Right cardiac atrium (tissue), 5 donors: Measurements from ENCODE around the gene GIMD1. TPM values are rescaled to one million over a fixed set of nuclear protein-coding genes. Genes with fewer than 3 reads are reported as not detected.
"Not testable (repeated sequence)": the region's sequence is repeated elsewhere in the genome, so short reads cannot be mapped to it uniquely, and the experiment has no call there.

Experiments used
- ATAC-seq, 2 donors: fragments of 200-7000 bp; cut with Tn5 transposase; one replicate each; pipeline versions ENCODE4 v1.8.0 to v1.9.1; 2020; ENCODE audit warnings: moderate library complexity in 2 of 2, mild to moderate bottlenecking in 1 of 2
- DNase-seq, 3 donors: peaks; one replicate each; pipeline ENCODE4 v3.0.0-alpha.2; 2020
- H3K27ac ChIP-seq: one replicate; pipeline ENCODE4 v1.5.1; 2013; ENCODE audit warnings: mild to moderate bottlenecking, low read length, control low read depth, moderate library complexity
- H3K27me3 ChIP-seq: one replicate; pipeline ENCODE4 v1.6.1; 2013; ENCODE audit not compliant: control insufficient read depth, insufficient read depth
- H3K4me1 ChIP-seq: one replicate; pipeline ENCODE4 v1.6.1; 2013; ENCODE audit warnings: low read length; ENCODE audit not compliant: control insufficient read depth, insufficient read depth
- H3K4me3 ChIP-seq: one replicate; pipeline ENCODE4 v1.5.1; 2013; ENCODE audit warnings: low read length, control low read depth
- H3K9me3 ChIP-seq: one replicate; pipeline ENCODE4 v1.6.1; 2013; ENCODE audit warnings: low read length; ENCODE audit not compliant: control insufficient read depth
- WGBS: extraction: QIAGEN DNeasy Blood & Tissue Kit; methylation state at CpG from one replicate; pipeline ENCODE4 v1.1.7; 2013; 5-methylcytosine and 5-hydroxymethylcytosine counted together
- intact Hi-C, 4 donors: fragments of 100-400 bp; cut with DNase I; formaldehyde crosslinking; loops; one replicate each; pipeline versions ENCODE4 v1.11.0 to v1.14.0; 2022 to 2023
- polyA plus RNA-seq: library from polyadenylated mRNA; stranded (reverse); fragments of 200-250 nt; gene quantifications from one replicate; pipeline ENCODE4 v1.2.3, GENCODE V29; 2013
- total RNA-seq, 4 donors: library from RNA; stranded (reverse); fragmentation: NEBNext Ultra II Directional; extraction: Animal tissue kit (Norgen Biotek cat#: 25700); gene quantifications; one replicate each; pipeline ENCODE4 v1.2.1, GENCODE V29; 2021
- donor health status: healthy with polysubstance abuse.
- donor health status: DM: no; HTN: yes; CAD: no.
- donor health status: DM: no; HTN: no; CAD: no.
- donor health status: DM: no; HTN: yes; CAD: no; lungs with severe emphysema.
- donor health status: DM: yes; HTN: yes; CAD: no.

The GIMD1 gene
- total and polyA plus RNA-seq, 5 donors = not detected

DNA sequence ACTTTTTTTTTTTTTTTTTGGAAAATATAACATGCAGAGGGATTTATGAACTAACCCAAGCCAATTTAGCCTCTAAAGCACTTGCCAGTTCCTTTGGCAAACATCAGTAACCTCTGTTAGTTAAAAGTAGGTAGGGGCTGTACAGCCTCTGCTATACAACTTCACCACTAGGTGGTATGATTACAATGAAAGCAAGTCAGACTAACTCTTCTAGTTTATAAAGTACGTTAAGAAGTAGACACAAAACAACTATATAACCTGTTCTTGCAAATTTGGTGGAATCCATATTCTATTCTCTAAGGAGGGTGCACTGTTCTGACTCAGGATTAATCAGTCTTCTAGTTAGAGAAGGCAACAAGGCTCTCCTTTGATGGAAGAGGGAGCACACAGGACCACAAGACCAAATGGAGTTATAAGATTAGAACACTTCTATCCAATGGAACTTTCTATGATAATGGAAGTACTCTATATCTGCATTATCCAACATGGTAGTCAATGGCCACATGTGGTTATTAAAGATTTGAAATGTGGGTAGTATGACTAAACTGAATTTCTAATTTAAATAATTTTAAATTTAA, 39.4 kb downstream of the GIMD1 start:
- H3K27me3 ChIP-seq = no peaks in the 10 kb centered on the region
- no peak overlapping the region for H3K27ac ChIP-seq
- intact Hi-C loops = no loop called here
- no peaks in the 10 kb centered on the region for H3K4me1 ChIP-seq
- no peak overlapping the region for H3K4me3 ChIP-seq
- no peak for ATAC-seq
- no peak for DNase-seq
- WGBS = 18% methylated on average over 1 of the region's 1 CpG
- no peaks in the 10 kb centered on the region for H3K9me3 ChIP-seq

DNA sequence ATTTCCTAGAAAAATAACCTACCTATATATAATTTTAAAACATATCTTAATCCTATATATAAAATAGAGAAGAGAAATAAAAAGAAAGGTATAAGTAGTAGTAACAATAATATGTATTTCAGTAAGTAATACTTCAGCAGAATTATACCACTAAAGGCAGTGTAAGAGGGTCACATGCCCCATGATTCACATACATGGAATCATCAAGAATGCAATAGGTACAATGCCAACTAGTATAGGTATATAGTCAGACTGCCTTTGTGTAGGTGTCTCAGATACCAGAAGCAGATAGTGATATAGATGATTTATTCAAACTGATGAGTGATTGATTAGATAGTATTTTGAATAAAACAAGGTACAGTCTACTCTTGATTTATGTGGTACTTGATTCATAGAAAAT, 42.8 kb downstream of the GIMD1 start:
- DNase-seq = no peak
- no peak for ATAC-seq
- Histone ChIP-seq H3K9me3 (no peaks in the 10 kb centered on the region), H3K27me3 (no peaks in the 10 kb centered on the region), H3K27ac (no peak overlapping the region), H3K4me3 (no peak overlapping the region), H3K4me1 (no peaks in the 10 kb centered on the region)
- intact Hi-C loops = no loop called here

DNA sequence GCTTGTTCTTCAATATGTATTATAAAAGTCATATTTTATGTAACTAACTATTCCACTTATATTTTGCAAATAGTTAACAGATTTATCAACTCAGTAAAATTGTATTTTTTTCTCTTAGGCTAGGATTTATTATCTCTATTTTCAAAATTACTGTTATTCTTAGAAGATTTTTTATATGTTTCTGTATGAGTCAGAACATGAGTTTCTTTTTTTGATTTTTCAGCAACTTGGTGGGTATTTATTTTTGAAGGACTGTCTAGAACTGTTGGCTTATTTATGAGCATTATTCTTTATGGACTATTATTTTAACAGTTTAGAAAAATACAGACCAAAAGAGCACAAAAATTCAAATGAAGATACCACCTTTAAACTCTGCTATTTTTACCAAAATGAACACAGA, 45.5 kb downstream of the GIMD1 start:
- Histone ChIP-seq H3K9me3 (no peaks in the 10 kb centered on the region), H3K4me3 (no peak overlapping the region), H3K27me3 (no peaks in the 10 kb centered on the region), H3K27ac (no peak overlapping the region), H3K4me1 (no peaks in the 10 kb centered on the region)
- intact Hi-C loops = no loop called here
- DNase-seq = no peak
- no peak for ATAC-seq

DNA sequence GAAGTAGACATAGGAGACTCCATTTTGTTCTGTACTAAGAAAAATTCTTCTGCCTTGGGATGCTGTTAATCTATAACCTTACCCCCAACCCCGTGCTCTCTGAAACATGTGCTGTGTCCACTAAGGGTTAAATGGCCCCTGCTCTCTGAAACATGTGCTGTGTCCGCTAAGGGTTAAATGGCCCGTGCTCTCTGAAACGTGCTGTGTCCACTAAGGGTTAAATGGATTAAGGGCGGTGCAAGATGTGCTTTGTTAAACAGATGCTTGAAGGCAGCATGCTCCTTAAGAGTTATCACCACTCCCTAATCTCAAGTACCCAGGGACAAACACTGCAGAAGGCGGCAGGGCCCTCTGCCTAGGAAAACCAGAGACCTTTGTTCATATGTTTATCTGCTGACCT, 46.8 kb downstream of the GIMD1 start:
- H3K4me1 ChIP-seq, DNase-seq, H3K27me3 ChIP-seq, H3K9me3 ChIP-seq, H3K27ac ChIP-seq, intact Hi-C loops, ATAC-seq, H3K4me3 ChIP-seq: not testable (repeated sequence)
- WGBS = 67% methylated on average over 6 of the region's 6 CpGs

DNA sequence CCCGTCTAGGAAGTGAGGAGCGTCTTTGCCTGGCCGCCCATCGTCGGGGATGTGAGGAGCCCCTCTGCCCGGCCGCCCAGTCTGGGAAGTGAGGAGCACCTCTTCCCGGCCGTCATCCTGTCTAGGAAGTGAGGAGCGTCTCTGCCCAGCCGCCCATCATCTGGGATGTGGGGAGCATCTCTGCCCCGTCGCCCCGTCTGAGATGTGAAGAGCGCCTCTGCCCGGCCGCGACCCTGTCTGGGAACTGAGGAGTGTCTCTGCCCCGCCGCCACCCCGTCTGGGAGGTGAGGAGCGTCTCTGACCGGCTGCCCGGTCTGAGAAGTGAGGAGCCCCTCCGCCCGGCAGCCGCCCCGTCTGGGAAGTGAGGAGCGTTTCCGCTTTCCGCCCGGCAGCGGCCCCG, 47.4 kb downstream of the GIMD1 start:
- H3K4me1 ChIP-seq, H3K9me3 ChIP-seq, H3K27ac ChIP-seq, H3K4me3 ChIP-seq, intact Hi-C loops, ATAC-seq, H3K27me3 ChIP-seq: not testable (repeated sequence)
- DNase-seq = peak in 2 of 3 donors; percentile 43 to 60
- 98% methylated on average over 34 of the region's 34 CpGs for WGBS

DNA sequence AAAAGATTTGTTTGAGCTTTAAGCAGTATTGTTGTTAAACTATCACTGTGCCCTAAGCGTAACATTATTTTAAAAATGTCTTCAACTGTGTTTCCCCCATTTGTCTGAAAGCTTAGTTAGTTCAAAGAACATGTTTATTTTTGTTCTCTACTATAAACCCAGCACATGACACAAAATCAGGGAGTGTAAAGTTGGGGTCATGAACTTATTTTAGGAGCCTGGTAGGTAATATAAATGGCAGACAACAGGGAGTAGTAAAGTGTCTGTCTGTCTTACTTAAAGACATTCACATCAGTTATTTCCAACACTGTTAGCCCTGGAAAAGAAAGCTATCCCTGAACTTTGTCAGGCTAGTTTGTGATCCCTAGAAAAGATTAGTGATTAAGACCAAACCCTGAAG, 48.3 kb downstream of the GIMD1 start:
- H3K9me3 ChIP-seq = no peaks in the 10 kb centered on the region
- DNase-seq (no peak), ATAC-seq (no peak)
- H3K4me1 ChIP-seq = peaks cover 2% of the 10 kb centered on the region
- no peak overlapping the region for H3K27ac ChIP-seq
- no peaks in the 10 kb centered on the region for H3K27me3 ChIP-seq
- WGBS = 97% methylated on average over 1 of the region's 1 CpG
- H3K4me3 ChIP-seq = no peak overlapping the region
- intact Hi-C loops = no loop called here

DNA sequence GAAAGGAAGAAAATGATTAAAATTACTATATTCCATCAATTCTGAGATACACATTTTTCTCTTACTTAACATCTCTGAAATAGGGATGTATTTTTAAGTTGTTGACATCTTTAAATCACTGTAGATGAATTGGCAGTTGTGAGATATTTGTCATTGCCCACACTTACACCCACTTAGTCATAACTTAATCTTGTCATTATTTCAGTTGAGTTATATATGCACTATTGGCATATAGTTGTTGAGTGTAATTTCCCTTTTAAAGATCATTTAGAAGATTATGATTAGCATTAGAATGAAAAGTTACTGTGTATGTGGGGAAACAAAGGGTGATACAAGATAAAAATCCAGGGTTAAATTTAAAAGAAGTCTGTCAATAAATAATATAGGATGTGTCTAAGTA, 50.1 kb downstream of the GIMD1 start:
- intact Hi-C loops = no loop called here
- H3K4me1 ChIP-seq = peaks cover 2% of the 10 kb centered on the region
- no peak overlapping the region for H3K27ac ChIP-seq
- H3K27me3 ChIP-seq = no peaks in the 10 kb centered on the region
- ATAC-seq (no peak), DNase-seq (no peak)
- H3K4me3 ChIP-seq = no peak overlapping the region
- no peaks in the 10 kb centered on the region for H3K9me3 ChIP-seq

DNA sequence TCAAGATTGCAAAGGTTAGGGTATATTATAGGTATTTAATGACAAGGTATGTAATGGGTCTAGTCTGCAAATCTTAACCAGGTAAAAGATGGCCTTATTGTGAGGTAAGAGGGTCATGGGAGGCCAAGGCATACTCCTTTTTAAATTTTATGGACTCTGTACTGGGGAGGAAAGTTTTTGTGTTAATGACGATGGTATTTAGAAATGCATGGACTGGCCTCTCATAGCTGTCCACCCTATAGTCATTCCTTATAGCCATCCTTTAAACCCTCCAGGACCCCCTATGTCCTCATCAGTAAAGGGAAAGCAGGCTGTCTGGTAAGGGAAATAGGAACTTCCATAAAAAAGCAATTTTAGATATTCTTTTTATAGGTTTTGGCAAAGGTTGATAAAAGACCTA, 50.8 kb downstream of the GIMD1 start:
- DNase-seq (no peak), ATAC-seq (no peak)
- intact Hi-C loops = no loop called here
- H3K27ac ChIP-seq = no peak overlapping the region
- H3K9me3 ChIP-seq = no peaks in the 10 kb centered on the region
- H3K27me3 ChIP-seq = no peaks in the 10 kb centered on the region
- WGBS = 92% methylated on average over 1 of the region's 1 CpG
- H3K4me1 ChIP-seq = peaks cover 2% of the 10 kb centered on the region
- H3K4me3 ChIP-seq = no peak overlapping the region

DNA sequence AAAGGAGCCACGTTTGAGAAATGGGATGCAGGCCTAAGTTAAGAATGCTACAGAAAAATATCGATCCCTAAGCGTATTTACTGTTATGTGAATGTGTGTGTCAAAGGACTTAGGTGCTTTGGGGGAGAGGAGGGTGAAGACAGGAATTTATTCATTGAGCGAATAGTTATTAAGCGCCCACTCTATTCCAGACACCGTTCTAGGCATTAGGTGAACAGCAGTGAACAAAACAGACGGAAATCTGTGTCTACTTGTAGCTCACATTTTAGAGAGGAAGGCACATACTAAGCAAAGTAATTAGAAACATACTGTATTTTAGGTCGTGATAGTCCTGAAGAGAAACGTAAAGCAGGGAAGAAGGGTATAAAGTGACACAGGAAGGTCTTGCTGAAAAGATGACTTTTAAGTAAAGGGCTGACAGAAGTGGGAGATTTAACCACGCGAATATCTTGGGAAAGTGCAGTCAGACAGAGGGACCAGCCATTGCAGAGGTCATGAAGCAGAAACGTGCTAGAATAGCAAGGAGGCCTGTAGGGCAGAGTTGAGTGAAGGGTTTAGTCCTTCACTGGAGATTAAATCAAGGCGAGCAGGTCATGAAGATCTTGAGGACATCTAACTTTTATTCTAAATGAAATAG, 51.7 kb downstream of the GIMD1 start:
- H3K4me3 ChIP-seq = peak overlapping the region; percentile 90
- no peak for DNase-seq
- peaks cover 2% of the 10 kb centered on the region for H3K4me1 ChIP-seq
- H3K27me3 ChIP-seq = no peaks in the 10 kb centered on the region
- no peaks in the 10 kb centered on the region for H3K9me3 ChIP-seq
- intact Hi-C loops = no loop called here
- no peak for ATAC-seq
- WGBS = 4% methylated on average over 13 of the region's 13 CpGs
- peak overlapping the region; percentile 71 for H3K27ac ChIP-seq

DNA sequence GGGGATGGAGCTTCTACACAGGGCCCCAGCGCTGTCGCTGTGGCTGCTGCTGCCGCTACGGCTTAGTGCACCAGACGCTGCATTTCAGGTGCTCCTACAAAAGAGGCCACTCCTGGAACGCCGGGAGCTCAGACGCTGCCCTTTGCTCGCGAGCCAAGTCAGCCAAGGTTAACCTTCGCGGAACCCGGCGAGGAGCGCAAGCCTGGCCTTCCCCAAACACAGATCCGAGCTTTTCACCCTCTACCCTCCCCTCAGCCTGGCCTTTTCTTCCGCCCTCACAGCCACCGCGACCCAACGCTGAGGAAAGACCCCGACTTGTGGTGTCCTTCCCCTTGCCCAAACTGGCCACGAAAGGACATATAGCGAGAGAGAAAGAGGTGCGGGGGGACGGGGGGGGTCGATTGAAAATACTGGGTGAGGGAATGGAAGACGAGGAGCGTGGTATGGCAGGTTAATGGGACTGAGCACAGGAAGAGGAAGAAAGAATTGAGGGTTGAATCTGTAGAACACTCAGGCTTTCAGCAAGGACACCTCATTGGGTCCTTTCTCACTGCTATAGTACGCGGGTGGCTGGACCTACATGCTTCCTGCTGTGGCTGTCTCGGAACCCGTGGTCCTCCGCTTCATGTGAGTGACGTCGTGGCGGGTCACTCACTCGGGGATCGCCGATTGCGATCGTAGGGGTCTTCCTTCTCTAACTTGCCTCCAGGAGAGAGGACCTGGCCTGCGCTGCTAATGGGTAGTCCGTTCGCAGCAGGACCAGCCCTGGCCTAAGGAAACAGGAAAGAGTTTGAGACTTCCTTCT, 52.4 kb downstream of the GIMD1 start, which contains the start of the genes AIMP1 and TBCK:
AIMP1 (plus strand) TSS at position 583 of the 805 bp plus-strand sequence. CDS start 8,460 bp downstream, outside the sequence.
TBCK (minus strand) TSS at position 242 of the 805 bp plus-strand sequence. CDS start 7,249 bp downstream, outside the sequence.
- Histone ChIP-seq H3K4me1 (peaks cover 2% of the 10 kb centered on the region), H3K9me3 (no peaks in the 10 kb centered on the region), H3K27me3 (no peaks in the 10 kb centered on the region), H3K4me3 (peak within 1 kb of the TSS; percentile 90), H3K27ac (peak within 1 kb of the TSS; percentile 71)
- intact Hi-C loops = no loop called here
- WGBS = under 1% methylated on average over 44 of the region's 44 CpGs
- ATAC-seq (peak; percentile 98 to 99), DNase-seq (peak; percentile 89 to 94 (median 94))

DNA sequence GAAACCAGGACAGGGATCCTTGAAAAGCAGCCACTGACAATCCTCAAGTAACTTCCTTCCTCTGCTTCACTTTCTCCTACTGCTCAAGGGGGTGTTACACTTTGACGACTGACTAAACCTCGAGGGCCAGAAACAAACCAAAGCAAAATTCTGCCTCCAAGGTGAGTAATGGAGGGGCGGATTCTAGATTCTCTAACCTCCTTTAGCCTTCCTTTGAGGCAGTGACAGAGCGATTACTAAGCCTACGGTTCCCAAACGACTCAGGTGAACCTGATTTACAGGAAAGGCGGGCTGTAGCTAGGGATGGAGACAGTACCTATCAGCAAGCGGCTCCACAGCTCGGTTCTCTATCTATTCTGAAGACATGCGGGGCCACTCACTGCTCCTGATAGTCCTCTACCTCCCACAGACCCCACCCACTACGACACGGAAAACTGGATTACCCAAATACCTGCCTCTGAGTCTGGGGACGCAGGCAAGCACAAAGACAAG, 53.1 kb downstream of the GIMD1 start:
- no peaks in the 10 kb centered on the region for H3K27me3 ChIP-seq
- peaks cover 2% of the 10 kb centered on the region for H3K4me1 ChIP-seq
- ATAC-seq (peak; percentile 11 to 12), DNase-seq (no peak)
- intact Hi-C loops = no loop called here
- peak overlapping the region; percentile 71 for H3K27ac ChIP-seq
- WGBS = under 1% methylated on average over 13 of the region's 13 CpGs
- peak overlapping the region; percentile 90 for H3K4me3 ChIP-seq
- H3K9me3 ChIP-seq = no peaks in the 10 kb centered on the region
